OCI-M2 (cell line): ENCODE results near the gene SLC25A6.
"Not testable (repeated sequence)": the region's sequence is repeated elsewhere in the genome, so short reads cannot be mapped to it uniquely, and the experiment has no call there.

Experiments used
- DNase-seq: peaks from one replicate; lab custom pipeline; 2025; ENCODE audit not compliant: unreplicated experiment; lab: John Stamatoyannopoulos, UW

Gene SLC25A6

GRCh38 chrX:1355131-1356046 is 36.5 kb downstream of the SLC25A6 start:
- DNase-seq: no peak

DNA sequence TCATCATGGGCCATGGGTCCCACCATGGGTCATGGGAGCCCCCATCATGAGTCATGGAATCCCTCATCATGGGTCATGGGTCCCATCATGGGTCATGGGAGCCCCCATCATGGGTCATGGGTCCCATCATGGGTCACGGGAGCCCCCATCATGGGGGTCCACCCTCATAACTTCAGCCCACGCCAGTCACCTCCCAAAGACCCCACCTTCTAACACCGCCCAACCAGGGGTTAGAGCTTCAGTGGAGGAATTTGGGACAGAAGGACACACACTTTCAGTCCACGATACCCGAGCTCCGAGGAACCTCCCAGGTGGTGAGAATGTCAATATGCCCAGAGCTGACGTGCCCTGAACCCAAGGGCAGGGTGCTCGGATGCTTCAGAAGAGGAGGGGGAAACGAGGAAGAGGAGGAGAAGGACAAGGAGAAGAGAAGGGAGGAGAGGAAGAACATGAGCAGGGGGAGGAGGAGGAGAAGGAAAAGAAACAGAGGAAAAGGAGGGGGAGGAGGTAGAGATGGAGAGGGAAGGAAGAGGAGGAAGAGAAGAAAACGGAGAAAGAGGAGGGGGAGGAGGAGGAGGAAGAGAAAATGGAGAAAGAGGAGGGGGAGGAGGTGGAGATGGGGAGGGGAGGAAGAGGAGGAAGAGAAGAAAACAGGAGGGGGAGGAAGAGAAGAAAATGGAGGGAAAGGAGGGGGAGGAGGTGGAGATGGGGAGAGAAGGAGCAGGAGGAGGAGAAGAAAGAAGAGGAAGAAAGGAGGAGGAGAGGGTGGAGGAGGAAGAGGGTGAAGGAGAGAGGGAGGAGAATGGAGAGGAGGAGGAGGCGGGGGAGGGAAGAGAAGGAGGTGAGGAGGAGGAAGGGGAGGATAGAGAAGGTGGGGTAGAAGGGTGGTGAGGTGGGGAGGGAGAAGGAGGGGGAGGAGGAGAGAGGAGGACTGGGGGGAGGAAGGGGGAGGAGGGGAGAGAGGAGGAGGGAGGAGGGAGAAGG is 37.6 kb downstream of the SLC25A6 start:
- no peak for DNase-seq

DNA sequence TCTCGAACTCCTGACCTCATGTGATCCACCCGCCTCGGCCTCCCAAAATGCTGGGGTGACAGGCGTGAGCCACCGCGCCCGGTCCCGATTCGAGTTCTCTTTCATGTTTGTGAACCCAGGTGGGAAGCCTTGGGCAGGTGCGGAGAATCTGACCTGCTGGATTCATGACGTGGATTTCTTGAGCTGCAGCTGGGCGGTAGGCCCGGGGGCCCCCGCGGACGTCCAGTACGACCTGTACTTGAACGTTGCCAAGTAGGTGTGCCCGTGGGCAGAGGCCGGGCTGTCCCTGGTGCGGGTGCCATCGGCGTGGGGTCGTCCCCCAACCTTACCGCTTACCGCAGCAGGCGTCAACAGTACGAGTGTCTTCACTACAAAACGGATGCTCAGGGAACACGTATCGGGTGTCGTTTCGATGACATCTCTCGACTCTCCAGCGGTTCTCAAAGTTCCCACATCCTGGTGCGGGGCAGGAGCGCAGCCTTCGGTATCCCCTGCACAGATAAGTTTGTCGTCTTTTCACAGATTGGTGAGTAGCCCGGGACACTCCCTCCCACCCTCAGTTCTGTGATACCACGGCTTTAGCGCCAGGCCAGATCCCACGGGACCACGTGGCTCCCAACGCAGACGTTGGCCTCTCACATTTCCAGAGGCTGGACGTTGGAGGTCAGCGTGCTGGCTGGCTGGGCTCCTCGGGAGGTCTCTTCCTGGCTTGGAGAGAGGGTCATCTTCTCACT is 39.8 kb downstream of the SLC25A6 start:
- no peak for DNase-seq

GRCh38 chrX:1349606-1350005 is 42.3 kb downstream of the SLC25A6 start:
- DNase-seq: not testable (repeated sequence)

DNA sequence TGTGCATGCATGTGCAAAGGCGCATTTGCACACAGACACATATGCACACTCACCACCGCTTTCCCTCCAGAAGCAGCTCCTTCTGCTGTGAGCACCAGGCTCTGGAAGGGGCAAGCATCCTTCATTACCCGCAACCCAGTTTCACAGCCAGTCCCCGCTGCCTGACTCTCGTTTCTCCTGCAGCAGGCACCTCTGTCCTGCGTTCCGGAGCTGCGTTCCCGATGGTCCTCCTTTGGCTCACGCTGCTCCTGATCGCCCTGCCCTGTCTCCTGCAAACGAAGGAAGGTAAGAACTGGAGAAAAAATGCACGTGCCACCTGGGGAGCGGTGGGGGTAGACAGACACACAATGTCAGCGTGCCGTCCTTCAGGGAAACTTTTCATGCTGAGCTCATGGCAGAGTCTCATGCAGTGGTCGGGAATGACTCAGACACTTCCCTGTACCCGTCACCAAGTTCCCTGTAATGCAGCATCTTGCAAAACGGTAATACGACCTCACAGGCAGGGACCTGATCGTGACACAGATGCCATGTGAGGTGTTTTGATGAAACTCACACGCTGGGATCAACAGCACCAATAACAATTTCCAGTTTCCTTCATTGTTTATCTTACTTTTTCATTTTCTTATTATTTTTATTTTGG is 50.2 kb downstream of the SLC25A6 start:
- no peak for DNase-seq

GRCh38 chrX:1336948-1337779 is 54.7 kb downstream of the SLC25A6 start:
- no peak for DNase-seq

DNA sequence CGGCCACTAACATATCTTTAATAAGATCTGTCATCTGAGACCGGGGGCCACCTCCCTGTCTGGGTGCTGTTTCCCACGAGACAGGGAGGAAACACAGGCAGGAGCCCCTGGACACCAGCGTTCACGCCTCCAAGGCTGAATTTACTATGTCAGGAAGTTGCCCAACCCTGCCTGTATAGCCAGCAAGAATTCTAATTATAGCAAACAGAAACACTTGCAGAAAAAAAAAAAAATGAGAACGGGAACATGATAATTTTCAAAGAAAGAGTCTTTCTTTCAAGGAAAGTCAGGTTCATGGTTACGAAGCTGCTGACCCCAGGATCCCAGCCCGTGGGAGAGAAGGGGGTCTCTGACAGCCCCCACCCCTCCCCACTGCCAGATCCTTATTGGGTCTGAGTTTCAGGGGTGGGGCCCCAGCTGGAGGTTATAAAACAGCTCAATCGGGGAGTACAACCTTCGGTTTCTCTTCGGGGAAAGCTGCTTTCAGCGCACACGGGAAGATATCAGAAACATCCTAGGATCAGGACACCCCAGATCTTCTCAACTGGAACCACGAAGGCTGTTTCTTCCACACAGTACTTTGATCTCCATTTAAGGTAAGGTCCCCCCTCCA is 55.5 kb downstream of the SLC25A6 start, which contains the start of gene IL3RA:
Gene IL3RA (plus strand): TSS at position 455 of the 613 bp plus-strand sequence. CDS start 4,981 bp downstream, outside the sequence.
- no peak for DNase-seq
